Keratinocyte (primary cell): ENCODE results near the gene TPK1. TPM values are rescaled to one million over a fixed set of nuclear protein-coding genes. Genes with fewer than 3 reads are reported as not detected.

Experiments used
- DNase-seq: peaks from one replicate; pipeline ENCODE4 v3.0.0-alpha.2; 2011; ENCODE audit warnings: low read depth, missing footprints, low spot score
- FAIRE-seq: peaks from 2 replicates; lab custom pipeline; 2011; peaks lifted over from hg19 to GRCh38; lab: Jason Lieb, UNC
- H2AFZ ChIP-seq: 2 replicates; pipeline ENCODE4 v1.6.0; 2012; ENCODE audit warnings: low read length, control low read depth, inconsistent platforms; ENCODE audit not compliant: control insufficient read depth
- H3K27ac ChIP-seq: 2 replicates; pipeline ENCODE4 v1.5.1; 2011; ENCODE audit warnings: low read length; ENCODE audit not compliant: control insufficient read depth, insufficient read depth
- H3K27me3 ChIP-seq: 3 replicates; pipeline ENCODE4 v1.6.0; 2011; ENCODE audit warnings: low read length; ENCODE audit not compliant: control insufficient read depth, insufficient read depth; ENCODE audit errors: extremely low read depth
- H3K36me3 ChIP-seq, 2 experiments: 2 replicates in 1 of 2; 3 replicates in 1 of 2; pipeline ENCODE4 v1.5.1; 2011; ENCODE audit warnings: low read length in 2 of 2, mild to moderate bottlenecking in 1 of 2; ENCODE audit not compliant: control insufficient read depth in 2 of 2, insufficient read depth in 2 of 2; ENCODE audit errors: extremely low read depth in 1 of 2
- H3K4me1 ChIP-seq: 3 replicates; pipeline ENCODE4 v1.5.1; 2011; ENCODE audit warnings: low read length; ENCODE audit not compliant: control insufficient read depth, insufficient read depth; ENCODE audit errors: extremely low read depth
- H3K4me2 ChIP-seq: 3 replicates; pipeline ENCODE4 v1.6.0; 2011; ENCODE audit warnings: low read depth, low read length; ENCODE audit not compliant: control insufficient read depth, insufficient read depth; ENCODE audit errors: extremely low read depth
- H3K4me3 ChIP-seq, 3 experiments: fragments of 200-600 bp in 1 of 3; sonication (generic) in 1 of 3; 2 replicates in 2 of 3; 3 replicates in 1 of 3; pipeline ENCODE4 v1.5.1; 2011 to 2016; ENCODE audit warnings: low read length in 3 of 3, mild to moderate bottlenecking in 3 of 3, control low read depth in 2 of 3, inconsistent platforms in 1 of 3, low read depth in 1 of 3, mixed read lengths in 1 of 3, mixed run types in 1 of 3, moderate library complexity in 1 of 3; ENCODE audit not compliant: control insufficient read depth in 2 of 3, insufficient read depth in 2 of 3; ENCODE audit errors: extremely low read depth in 1 of 3
- H3K79me2 ChIP-seq: 2 replicates; pipeline ENCODE4 v1.6.0; 2012; ENCODE audit warnings: low read length; ENCODE audit not compliant: control insufficient read depth, insufficient read depth
- H3K9ac ChIP-seq: 3 replicates; pipeline ENCODE4 v1.6.0; 2011; ENCODE audit warnings: low read length; ENCODE audit not compliant: control insufficient read depth, insufficient read depth; ENCODE audit errors: extremely low read depth
- H3K9me1 ChIP-seq: 3 replicates; pipeline ENCODE4 v1.6.0; 2011; ENCODE audit warnings: low read length; ENCODE audit not compliant: control insufficient read depth, insufficient read depth; ENCODE audit errors: extremely low read depth
- H3K9me3 ChIP-seq: 2 replicates; pipeline ENCODE4 v1.5.1; 2012; ENCODE audit warnings: low read depth, low read length; ENCODE audit not compliant: control insufficient read depth
- H4K20me1 ChIP-seq: 3 replicates; pipeline ENCODE4 v1.6.0; 2011; ENCODE audit warnings: low read length; ENCODE audit not compliant: control insufficient read depth, insufficient read depth; ENCODE audit errors: extremely low read depth
- CTCF ChIP-seq, 3 experiments: IDR thresholded peaks in 1 of 3; conservative IDR thresholded peaks in 1 of 3; optimal IDR thresholded peaks in 1 of 3; 2 replicates in 2 of 3; 3 replicates in 1 of 3; pipeline versions ENCODE3 to v1.5.1; 2011; ENCODE audit warnings: low read length in 3 of 3, mild to moderate bottlenecking in 3 of 3, moderate library complexity in 2 of 3, control low read depth in 1 of 3, inconsistent platforms in 1 of 3; ENCODE audit not compliant: insufficient read depth in 2 of 3; ENCODE audit errors: extremely low read depth in 1 of 3
- EZH2 ChIP-seq: IDR thresholded peaks from one replicate; pipeline ENCODE4 v1.6.1; 2012; ENCODE audit warnings: inconsistent platforms, mild to moderate bottlenecking, low read length, moderate library complexity
- dilution Hi-C: fragments of 300-500 bp; cut with MboI; formaldehyde crosslinking; loops from one replicate; pipeline ENCODE4 v1.7.0; 2020; ENCODE audit warnings: low sequenced_read_pairs; ENCODE audit not compliant: extremely low pct_ligation_motif_present
- polyA plus RNA-seq, 5 experiments: library from polyadenylated mRNA; depleted of rRNA in 3 of 5; stranded (reverse) in 3 of 5; stranded (forward) in 1 of 5; unstranded in 1 of 5; fragments of >200 nt; gene quantifications; 1 replicate in 1 of 5; 2 replicates in 3 of 5; 3 replicates in 1 of 5; pipeline versions ENCODE4 v1.2.1 to v1.2.3, GENCODE V29; 2011 to 2012; ENCODE audit warnings: missing spikeins in 2 of 5, low read depth in 1 of 5, low replicate concordance in 1 of 5

Gene TPK1
- polyA plus RNA-seq, 1 donor (not counting 4 experiments of a cell fraction or from before 2014, with no cell fraction given) = 1.9 TPM

GRCh38 chr7:144588559-144589051, 247.2 kb downstream of the TPK1 start:
- H3K9me3 ChIP-seq = no peaks in the 10 kb centered on the region
- DNase-seq (no peak), FAIRE-seq (no peak)
- no peaks in the 10 kb centered on the region for H3K9me1 ChIP-seq
- dilution Hi-C loops = no loop called here
- H3K27me3 ChIP-seq = no peaks in the 10 kb centered on the region
- H3K4me1 ChIP-seq = no peaks in the 10 kb centered on the region
- no peak overlapping the region for H2AFZ ChIP-seq
- no peaks in the 10 kb centered on the region for H3K36me3 ChIP-seq
- H3K4me3 ChIP-seq = no peak overlapping the region
- no peak overlapping the region for H3K27ac ChIP-seq
- H3K79me2 ChIP-seq = no peaks in the 10 kb centered on the region
- H3K9ac ChIP-seq = no peak overlapping the region
- no peaks in the 10 kb centered on the region for H4K20me1 ChIP-seq
- TF ChIP-seq CTCF (optimal IDR thresholded peaks at IDR 0.05 in 1 of 3, IDR thresholded peaks at IDR 0.05 in 1 of 3, conservative IDR thresholded peaks at IDR 0.05 in 1 of 3; ENCODE audit: extremely low read depth in 1 of 3, insufficient read depth in 2 of 3, low read length in 3 of 3) (no peak), EZH2 (no peak)
- H3K4me2 ChIP-seq = no peak overlapping the region

GRCh38 chr7:144587701-144588100, 248.2 kb downstream of the TPK1 start:
- H3K9me1 ChIP-seq = no peaks in the 10 kb centered on the region
- TF ChIP-seq CTCF (optimal IDR thresholded peaks at IDR 0.05 in 1 of 3, IDR thresholded peaks at IDR 0.05 in 1 of 3, conservative IDR thresholded peaks at IDR 0.05 in 1 of 3; ENCODE audit: extremely low read depth in 1 of 3, insufficient read depth in 2 of 3, low read length in 3 of 3) = no peak
- no peak for TF ChIP-seq EZH2
- no peak for FAIRE-seq

More at GRCh38 chr7:144587701-144588100, 248.2 kb downstream of the TPK1 start:
- H3K27ac ChIP-seq = no peak overlapping the region
- dilution Hi-C loops = no loop called here
- no peaks in the 10 kb centered on the region for H3K4me1 ChIP-seq
- no peak overlapping the region for H3K4me2 ChIP-seq
- no peaks in the 10 kb centered on the region for H3K27me3 ChIP-seq
- no peak overlapping the region for H2AFZ ChIP-seq
- no peak overlapping the region for H3K9ac ChIP-seq
- H3K79me2 ChIP-seq = no peaks in the 10 kb centered on the region
- H3K36me3 ChIP-seq = no peaks in the 10 kb centered on the region
- no peak for DNase-seq
- H3K9me3 ChIP-seq = no peaks in the 10 kb centered on the region
- H3K4me3 ChIP-seq = no peak overlapping the region
- H4K20me1 ChIP-seq = no peaks in the 10 kb centered on the region
